EL (cell line): ENCODE results near the gene TPCN1.

ENCODE experiments used
- DNase-seq: peaks from one replicate; pipeline ENCODE4 v3.0.0-alpha.2; 2016

Gene TPCN1

GRCh38 chr12:113263431-113263963 is 42.2 kb downstream of the TPCN1 start:
- no peak for DNase-seq

GRCh38 chr12:113266106-113266895 is 45.0 kb downstream of the TPCN1 start:
- DNase-seq, result no peak

GRCh38 chr12:113267621-113268020 is 46.4 kb downstream of the TPCN1 start:
- no peak for DNase-seq

GRCh38 chr12:113268136-113268535 is 46.9 kb downstream of the TPCN1 start:
- DNase-seq, result no peak

- no peak for DNase-seq
Measured at GRCh38 chr12:113268621-113269020, 47.4 kb downstream of the TPCN1 start.

GRCh38 chr12:113269257-113269943 is 48.1 kb downstream of the TPCN1 start:
- DNase-seq, result no peak

GRCh38 chr12:113270709-113271009 is 49.4 kb downstream of the TPCN1 start:
- DNase-seq, result no peak

- no peak for DNase-seq
Measured at GRCh38 chr12:113271466-113271852, 50.2 kb downstream of the TPCN1 start.

- DNase-seq, result peak; percentile 79
Measured at GRCh38 chr12:113271853-113272561, 50.7 kb downstream of the TPCN1 start.

GRCh38 chr12:113273053-113273725 is 51.9 kb downstream of the TPCN1 start:
- no peak for DNase-seq

- no peak for DNase-seq
Measured at GRCh38 chr12:113274848-113275247, 53.6 kb downstream of the TPCN1 start.

- no peak for DNase-seq
Measured at GRCh38 chr12:113276306-113276705, 55.0 kb downstream of the TPCN1 start.

GRCh38 chr12:113276946-113277500 is 55.8 kb downstream of the TPCN1 start:
- DNase-seq, result no peak

GRCh38 chr12:113277511-113277910 is 56.2 kb downstream of the TPCN1 start:
- DNase-seq, result no peak

GRCh38 chr12:113278141-113278540 is 56.9 kb downstream of the TPCN1 start:
- no peak for DNase-seq

GRCh38 chr12:113278633-113279032 is 57.4 kb downstream of the TPCN1 start:
- no peak for DNase-seq

GRCh38 chr12:113284751-113285150 is 63.5 kb downstream of the TPCN1 start:
- no peak for DNase-seq

GRCh38 chr12:113285679-113286610 is 64.7 kb downstream of the TPCN1 start:
- no peak for DNase-seq

GRCh38 chr12:113286712-113287111 is 65.4 kb downstream of the TPCN1 start:
- no peak for DNase-seq

GRCh38 chr12:113287146-113287898 is 66.1 kb downstream of the TPCN1 start:
- DNase-seq, result no peak

- no peak for DNase-seq
Measured at GRCh38 chr12:113287899-113288282, 66.6 kb downstream of the TPCN1 start.
